ENCODE measurements around the gene SEPTIN5. TPM values are rescaled to one million over a fixed set of nuclear protein-coding genes. Genes with fewer than 3 reads are reported as not detected.

SEPTIN5 gene
- polyA plus RNA-seq, 2 of the 4 experiments (the other 2 are of a cell fraction), result 4.6 to 12.6 TPM

GRCh38 chr22:19700790-19701419 lies 13.4 kb upstream of the SEPTIN5 start:
- WGBS (ENCODE audit: missing lambda C conversion rate), result 79% methylated on average over 6 of the region's 6 CpGs
- CTCF ChIA-PET, result interaction anchor here (0.9 to 1.9 kb wide), 3 partner anchors 20 to 108 kb away, joined by 3 to 5 read pairs (median 3); no protein-coding TSS in a partner anchor

DNA sequence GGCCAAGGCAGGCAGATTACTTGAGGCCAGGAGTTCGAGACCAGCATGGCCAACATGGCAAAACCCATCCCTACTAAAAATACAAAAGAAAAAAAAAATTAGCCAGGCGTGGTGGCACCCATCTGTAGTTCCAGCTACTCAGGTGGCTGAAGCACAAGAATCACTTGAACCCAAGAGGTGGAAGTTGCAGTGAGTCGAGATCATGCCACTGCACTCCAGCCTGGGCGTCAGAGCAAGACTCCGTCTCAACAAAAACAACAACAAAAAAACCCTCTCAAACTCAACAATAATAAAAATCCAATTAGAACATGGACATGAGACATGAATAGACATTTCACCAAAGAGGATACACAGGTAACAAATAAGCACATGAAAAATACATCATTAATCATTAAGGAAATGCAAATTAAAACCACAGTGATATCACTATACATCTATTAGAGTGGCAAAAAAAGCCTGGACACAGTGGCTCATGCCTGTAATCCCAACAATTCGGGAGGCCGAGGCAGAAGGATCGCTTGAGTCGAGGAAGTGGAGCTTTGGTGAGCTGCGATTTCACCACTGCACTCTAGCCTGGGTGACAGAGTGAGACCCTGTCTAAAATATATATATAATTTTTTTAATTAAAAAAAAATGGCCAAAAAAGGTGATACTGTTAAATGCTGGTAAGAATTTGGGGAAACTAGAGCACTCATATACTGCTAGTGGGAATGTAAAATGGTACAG lies 12.7 kb upstream of the SEPTIN5 start:
- TF ChIP-seq HDAC2 (IDR thresholded peaks at IDR 0.05) (no peak), MAX (IDR thresholded peaks at IDR 0.05) (no peak)
- FAIRE-seq (no peak), DNase-seq (ENCODE audit: low read depth in 1 of 2, low spot score in 1 of 2) (no peak), ATAC-seq (no peak)
- ChIA-PET CTCF (interaction anchor here (0.9 to 2.4 kb wide), 4 partner anchors 15 to 107 kb away, joined by 3 to 7 read pairs (median 4); no protein-coding TSS in a partner anchor), POLR2A (no interaction called here)
- WGBS (ENCODE audit: missing lambda C conversion rate), result 67% methylated on average over 10 of the region's 10 CpGs
- no peak overlapping the region for H3K4me2 ChIP-seq
- H3K27ac ChIP-seq, result no peak overlapping the region
- no peak overlapping the region for H3K4me3 ChIP-seq
- H3K9me3 ChIP-seq, result no peaks in the 10 kb centered on the region
- no peaks in the 10 kb centered on the region for H3K4me1 ChIP-seq

More at GRCh38 chr22:19700790-19701419, 13.4 kb upstream of the SEPTIN5 start:
- ATAC-seq (no peak), FAIRE-seq (no peak), DNase-seq (ENCODE audit: low read depth in 1 of 2, low spot score in 1 of 2) (no peak)
- TF ChIP-seq NR3C1 (IDR thresholded peaks at IDR 0.05) (no peak), HOXB5 (CRISPR knock-in tag; IDR thresholded peaks at IDR 0.05) (no peak), SREBF2 (IDR thresholded peaks at IDR 0.05) (no peak), CBX8 (IDR thresholded peaks at IDR 0.05) (no peak), FOSB (CRISPR knock-in tag; IDR thresholded peaks at IDR 0.05) (no peak), RFX5 (IDR thresholded peaks at IDR 0.05) (no peak), POLR2A (IDR thresholded peaks at IDR 0.05; ENCODE audit: low read length) (no peak), CHD4 (IDR thresholded peaks at IDR 0.05; ENCODE audit: borderline replicate concordance) (no peak), E2F6 (IDR thresholded peaks at IDR 0.05; ENCODE audit: borderline replicate concordance, low read depth) (no peak), CBX2 (IDR thresholded peaks at IDR 0.05; ENCODE audit: borderline replicate concordance, low read depth) (no peak)
- Histone ChIP-seq H3K4me3 (no peak overlapping the region), H3K27ac (no peak overlapping the region), H3K4me1 (no peaks in the 10 kb centered on the region), H3K9me3 (no peaks in the 10 kb centered on the region), H3K4me2 (no peak overlapping the region)
- POLR2A ChIA-PET, result no interaction called here

DNA sequence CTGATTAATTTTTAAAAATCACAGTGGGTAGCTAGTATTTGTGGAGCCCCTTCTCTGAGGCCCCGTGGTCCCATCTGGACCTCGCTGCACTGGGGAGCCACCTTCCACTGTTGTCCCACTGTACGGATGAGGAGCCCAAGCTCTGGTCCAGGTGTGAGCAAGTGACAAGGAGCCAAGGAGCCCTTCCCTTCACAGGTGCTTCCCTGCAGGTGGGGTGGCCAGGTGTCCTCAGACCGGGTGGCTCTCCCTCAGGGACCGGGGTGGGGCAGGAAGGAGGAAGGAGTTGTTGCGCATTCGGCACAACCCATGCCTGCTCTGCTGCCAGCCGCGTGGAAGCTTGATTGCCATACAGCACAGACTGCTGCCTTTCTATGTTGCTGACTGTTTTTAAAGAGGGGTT lies 10.4 kb upstream of the SEPTIN5 start:
- no peaks in the 10 kb centered on the region for H3K4me1 ChIP-seq
- DNase-seq (ENCODE audit: low read depth in 1 of 2, low spot score in 1 of 2) (no peak), ATAC-seq (no peak), FAIRE-seq (no peak)
- CTCF ChIA-PET, result interaction anchor here (1.8 to 2.4 kb wide), 3 partner anchors 13 to 206 kb away, joined by 4 to 7 read pairs (median 5); no protein-coding TSS in a partner anchor
- POLR2A ChIA-PET, result no interaction called here
- no peak overlapping the region for H3K27ac ChIP-seq
- TF ChIP-seq EHMT2 (IDR thresholded peaks at IDR 0.05; ENCODE audit: low read depth) (no peak), EP300 (IDR thresholded peaks at IDR 0.05) (no peak), KDM5A (IDR thresholded peaks at IDR 0.05) (no peak), ZNF302 (CRISPR knock-in tag; IDR thresholded peaks at IDR 0.05) (no peak), KDM1A (IDR thresholded peaks at IDR 0.05; ENCODE audit: low read depth) (no peak), EHF (CRISPR knock-in tag; IDR thresholded peaks at IDR 0.05) (no peak), BCL3 (IDR thresholded peaks at IDR 0.05) (no peak), HDAC2 (IDR thresholded peaks at IDR 0.05) (no peak), CHD2 (IDR thresholded peaks at IDR 0.05; ENCODE audit: low read length, partially characterized antibody) (no peak), HOXA7 (CRISPR knock-in tag; IDR thresholded peaks at IDR 0.05) (no peak), NFE2L2 (conservative IDR thresholded peaks at IDR 0.05; ENCODE audit: low read length) (no peak), RARB (CRISPR knock-in tag; IDR thresholded peaks at IDR 0.05) (no peak)
- TF ChIP-seq, protein P1, sequence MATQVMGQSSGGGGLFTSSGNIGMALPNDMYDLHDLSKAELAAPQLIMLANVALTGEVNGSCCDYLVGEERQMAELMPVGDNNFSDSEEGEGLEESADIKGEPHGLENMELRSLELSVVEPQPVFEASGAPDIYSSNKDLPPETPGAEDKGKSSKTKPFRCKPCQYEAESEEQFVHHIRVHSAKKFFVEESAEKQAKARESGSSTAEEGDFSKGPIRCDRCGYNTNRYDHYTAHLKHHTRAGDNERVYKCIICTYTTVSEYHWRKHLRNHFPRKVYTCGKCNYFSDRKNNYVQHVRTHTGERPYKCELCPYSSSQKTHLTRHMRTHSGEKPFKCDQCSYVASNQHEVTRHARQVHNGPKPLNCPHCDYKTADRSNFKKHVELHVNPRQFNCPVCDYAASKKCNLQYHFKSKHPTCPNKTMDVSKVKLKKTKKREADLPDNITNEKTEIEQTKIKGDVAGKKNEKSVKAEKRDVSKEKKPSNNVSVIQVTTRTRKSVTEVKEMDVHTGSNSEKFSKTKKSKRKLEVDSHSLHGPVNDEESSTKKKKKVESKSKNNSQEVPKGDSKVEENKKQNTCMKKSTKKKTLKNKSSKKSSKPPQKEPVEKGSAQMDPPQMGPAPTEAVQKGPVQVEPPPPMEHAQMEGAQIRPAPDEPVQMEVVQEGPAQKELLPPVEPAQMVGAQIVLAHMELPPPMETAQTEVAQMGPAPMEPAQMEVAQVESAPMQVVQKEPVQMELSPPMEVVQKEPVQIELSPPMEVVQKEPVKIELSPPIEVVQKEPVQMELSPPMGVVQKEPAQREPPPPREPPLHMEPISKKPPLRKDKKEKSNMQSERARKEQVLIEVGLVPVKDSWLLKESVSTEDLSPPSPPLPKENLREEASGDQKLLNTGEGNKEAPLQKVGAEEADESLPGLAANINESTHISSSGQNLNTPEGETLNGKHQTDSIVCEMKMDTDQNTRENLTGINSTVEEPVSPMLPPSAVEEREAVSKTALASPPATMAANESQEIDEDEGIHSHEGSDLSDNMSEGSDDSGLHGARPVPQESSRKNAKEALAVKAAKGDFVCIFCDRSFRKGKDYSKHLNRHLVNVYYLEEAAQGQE (IDR thresholded peaks at IDR 0.05), result no peak
- H3K9me3 ChIP-seq, result no peaks in the 10 kb centered on the region
- H3K4me3 ChIP-seq, result no peak overlapping the region
- no peak overlapping the region for H3K4me2 ChIP-seq
- 81% methylated on average over 7 of the region's 9 CpGs for WGBS (ENCODE audit: missing lambda C conversion rate)

Data from A549 (cell line).